ENCODE data around the gene HLA-C. TPM values are rescaled to one million over a fixed set of nuclear protein-coding genes. Genes with fewer than 3 reads are reported as not detected.

Gene HLA-C
- total RNA-seq, result 100 to 1,000 TPM; 129 to 351 (median 273) TPM
- 100 to 1,000 TPM; 166 to 907 (median 437) TPM for polyA plus RNA-seq

DNA sequence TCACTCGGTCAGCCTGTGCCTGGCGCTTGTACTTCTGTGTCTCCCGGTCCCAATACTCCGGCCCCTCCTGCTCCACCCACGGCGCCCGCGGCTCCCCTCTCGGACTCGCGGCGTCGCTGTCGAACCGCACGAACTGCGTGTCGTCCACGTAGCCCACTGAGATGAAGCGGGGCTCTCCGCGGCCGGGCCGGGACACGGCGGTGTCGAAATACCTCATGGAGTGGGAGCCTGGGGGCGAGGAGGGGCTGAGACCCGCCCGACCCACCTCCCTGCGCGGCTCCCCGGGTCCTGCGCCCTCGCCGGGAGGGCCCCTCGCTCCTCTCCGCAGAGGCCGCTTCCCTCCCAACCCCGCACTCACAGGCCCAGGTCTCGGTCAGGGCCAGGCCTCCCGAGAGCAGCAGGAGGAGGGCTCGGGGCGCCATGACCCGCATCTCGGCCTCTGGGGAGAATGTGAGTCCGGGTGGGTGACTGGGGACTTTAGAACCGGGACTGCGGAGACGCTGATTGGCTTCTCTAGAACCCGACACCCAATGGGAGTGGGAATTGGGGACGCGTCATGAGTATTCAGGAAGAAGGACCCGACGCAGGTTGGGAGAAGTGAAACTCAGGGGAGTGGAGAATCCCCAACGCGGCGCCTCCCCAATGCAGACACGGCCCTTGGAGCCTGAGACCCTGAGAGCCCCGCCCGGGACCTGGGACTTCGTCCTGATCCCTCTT is at the start of gene HLA-C:
TSS of gene HLA-C (minus strand) at position 452 of the 717 bp plus-strand sequence. CDS start at position 431, 21 bp downstream.
- 0% methylated on average over 62 of the region's 62 CpGs for WGBS, 2 donors
- H3K4me3 ChIP-seq, result peak within 1 kb of the TSS; percentile 49 to 95 (median 82)
- peak; percentile 98 for DNase-seq
- H3K9me3 ChIP-seq, result no peaks in the 10 kb centered on the region
- peak within 1 kb of the TSS; percentile 76 to 98 (median 96) for H3K27ac ChIP-seq
- peaks cover 0 to 10% (median 6%) of the 10 kb centered on the region in 4 donors for H3K36me3 ChIP-seq
- intact Hi-C loops (cut with DNase I), result loop anchor here (1.0 to 5.0 kb wide), 3 partner anchors 75 to 134 kb away; partner anchors contain the start of gene PSORS1C2
- no peak for TF ChIP-seq CTCF (IDR thresholded peaks at IDR 0.05)
- no peak for TF ChIP-seq EP300 (IDR thresholded peaks at IDR 0.05)
- peak; percentile 76 to 96 (median 86) for TF ChIP-seq POLR2AphosphoS5 (IDR thresholded peaks at IDR 0.05)
- peak in 1 of 2 donors; percentile 91 for TF ChIP-seq POLR2A (IDR thresholded peaks at IDR 0.05)
- peaks cover 0 to 12% (median 3%) of the 10 kb centered on the region in 4 donors for H3K4me1 ChIP-seq
- no peaks in the 10 kb centered on the region for H3K27me3 ChIP-seq

DNA sequence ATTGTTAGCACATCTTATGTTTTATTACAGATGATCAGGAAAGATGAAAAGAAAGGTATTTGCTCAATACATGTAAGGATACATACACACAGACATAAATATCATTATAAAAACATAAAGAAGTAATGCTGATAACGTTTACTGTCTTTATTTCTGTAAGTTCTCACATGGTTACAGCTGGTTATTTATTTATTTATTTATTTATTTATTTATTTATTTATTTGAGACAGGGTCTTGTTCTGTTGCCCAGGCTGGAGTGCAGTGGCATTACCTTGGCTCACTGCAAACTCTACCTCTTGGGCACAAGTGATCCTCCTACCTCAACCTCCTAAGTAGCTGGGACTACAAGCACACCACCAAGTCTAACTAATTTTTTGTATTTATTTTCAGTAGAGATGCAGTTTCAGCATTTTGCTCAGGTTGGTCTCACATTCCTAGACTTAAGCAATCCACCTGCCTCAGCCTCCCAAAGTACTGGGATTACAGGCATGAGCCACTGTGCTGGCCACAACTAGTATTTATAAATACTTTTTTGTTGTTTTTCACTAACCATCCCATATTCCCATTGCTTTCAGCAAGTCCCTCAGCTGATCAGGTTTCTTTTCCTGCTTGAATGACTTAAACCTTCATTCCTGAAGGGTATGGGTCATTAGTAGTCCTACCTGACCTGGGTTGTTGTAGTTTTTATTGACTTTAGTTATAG is 49.3 kb upstream of the HLA-C start:
- WGBS, 2 donors, result 21 to 41% methylated on average over 1 of the region's 1 CpG
- Histone ChIP-seq H3K4me1 (no peaks in the 10 kb centered on the region), H3K4me3 (no peak overlapping the region), H3K36me3 (no peaks in the 10 kb centered on the region), H3K27me3 (no peaks in the 10 kb centered on the region), H3K9me3 (no peaks in the 10 kb centered on the region), H3K27ac (no peak overlapping the region)
- TF ChIP-seq POLR2AphosphoS5 (IDR thresholded peaks at IDR 0.05) (no peak), EP300 (IDR thresholded peaks at IDR 0.05) (no peak), POLR2A (IDR thresholded peaks at IDR 0.05) (no peak), CTCF (IDR thresholded peaks at IDR 0.05) (no peak)
- DNase-seq, result no peak
- intact Hi-C loops (cut with DNase I), result no loop called here

- Histone ChIP-seq H3K36me3 (no peaks in the 10 kb centered on the region), H3K4me1 (no peaks in the 10 kb centered on the region), H3K9me3 (no peaks in the 10 kb centered on the region), H3K27ac (no peak overlapping the region), H3K4me3 (no peak overlapping the region), H3K27me3 (no peaks in the 10 kb centered on the region)
- TF ChIP-seq CTCF (IDR thresholded peaks at IDR 0.05), result no peak
- TF ChIP-seq POLR2A (IDR thresholded peaks at IDR 0.05), result no peak
- no peak for TF ChIP-seq POLR2AphosphoS5 (IDR thresholded peaks at IDR 0.05)
- TF ChIP-seq EP300 (IDR thresholded peaks at IDR 0.05), result no peak
- intact Hi-C loops (cut with DNase I), result no loop called here
- WGBS, 2 donors, result 71 to 84% methylated on average over 2 of the region's 2 CpGs
- DNase-seq, result no peak
These were observed 45.1 kb upstream of the HLA-C start for GRCh38 chr6:31317036-31317435.

DNA sequence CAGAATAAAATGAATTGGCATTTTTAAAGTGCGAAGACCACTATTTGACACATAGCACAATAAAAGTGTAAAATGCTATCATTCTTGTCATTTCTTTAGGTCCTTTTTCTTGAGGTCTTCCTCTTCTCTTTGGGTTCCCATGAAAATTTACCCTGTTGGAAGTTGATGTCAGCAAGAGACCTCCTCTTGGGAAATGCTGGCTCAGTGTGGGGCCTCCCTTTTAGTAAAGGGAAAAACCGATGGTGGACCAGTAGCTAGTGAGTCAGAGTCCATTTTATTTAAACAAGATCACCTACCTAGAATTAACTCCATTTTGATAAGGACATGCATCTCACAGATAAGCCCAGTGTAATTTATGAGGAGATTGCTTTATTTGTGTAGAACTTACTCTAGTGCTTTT is 37.7 kb upstream of the HLA-C start:
- H3K9me3 ChIP-seq, result no peaks in the 10 kb centered on the region
- H3K27me3 ChIP-seq, result peaks cover 5 to 36% (median 22%) of the 10 kb centered on the region in 3 donors
- DNase-seq, result no peak
- intact Hi-C loops (cut with DNase I), result no loop called here
- WGBS, 2 donors, result 65 to 85% methylated on average over 2 of the region's 2 CpGs
- H3K36me3 ChIP-seq, result no peaks in the 10 kb centered on the region
- H3K4me1 ChIP-seq, result peaks cover 0 to 11% (median 10%) of the 10 kb centered on the region in 4 donors
- H3K27ac ChIP-seq, result no peak overlapping the region
- H3K4me3 ChIP-seq, result no peak overlapping the region
- TF ChIP-seq CTCF (IDR thresholded peaks at IDR 0.05) (no peak), POLR2AphosphoS5 (IDR thresholded peaks at IDR 0.05) (no peak), POLR2A (IDR thresholded peaks at IDR 0.05) (no peak), EP300 (IDR thresholded peaks at IDR 0.05) (no peak)

Measured in sigmoid colon (tissue), 7 donors.